ENCODE data around the gene ENTHD1.

DNA sequence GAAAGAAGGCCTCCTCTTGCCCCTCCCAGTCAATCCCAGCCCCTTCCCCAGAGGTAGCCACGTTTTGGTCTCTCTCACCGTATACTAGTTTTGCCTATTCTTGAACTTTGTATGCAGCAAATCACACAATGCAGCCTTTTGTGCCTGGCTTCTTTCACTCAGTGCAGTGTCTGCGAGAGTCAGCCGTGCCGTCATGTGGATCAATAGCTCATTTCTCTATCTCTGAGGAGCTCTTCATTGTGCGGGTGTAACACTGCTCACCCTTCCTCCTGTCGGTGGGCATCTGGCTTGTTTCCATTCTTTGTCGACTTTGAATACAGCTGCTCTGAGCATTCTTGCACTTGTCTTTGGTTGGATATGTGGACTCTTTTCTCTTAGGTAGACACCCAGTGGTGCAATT, 176.5 kb downstream of the ENTHD1 start:
- TF ChIP-seq POLR2A (IDR thresholded peaks at IDR 0.05; ENCODE audit: low read depth) (no peak), POLR2AphosphoS5 (IDR thresholded peaks at IDR 0.05) (no peak)
- TF ChIP-seq, protein P1, sequence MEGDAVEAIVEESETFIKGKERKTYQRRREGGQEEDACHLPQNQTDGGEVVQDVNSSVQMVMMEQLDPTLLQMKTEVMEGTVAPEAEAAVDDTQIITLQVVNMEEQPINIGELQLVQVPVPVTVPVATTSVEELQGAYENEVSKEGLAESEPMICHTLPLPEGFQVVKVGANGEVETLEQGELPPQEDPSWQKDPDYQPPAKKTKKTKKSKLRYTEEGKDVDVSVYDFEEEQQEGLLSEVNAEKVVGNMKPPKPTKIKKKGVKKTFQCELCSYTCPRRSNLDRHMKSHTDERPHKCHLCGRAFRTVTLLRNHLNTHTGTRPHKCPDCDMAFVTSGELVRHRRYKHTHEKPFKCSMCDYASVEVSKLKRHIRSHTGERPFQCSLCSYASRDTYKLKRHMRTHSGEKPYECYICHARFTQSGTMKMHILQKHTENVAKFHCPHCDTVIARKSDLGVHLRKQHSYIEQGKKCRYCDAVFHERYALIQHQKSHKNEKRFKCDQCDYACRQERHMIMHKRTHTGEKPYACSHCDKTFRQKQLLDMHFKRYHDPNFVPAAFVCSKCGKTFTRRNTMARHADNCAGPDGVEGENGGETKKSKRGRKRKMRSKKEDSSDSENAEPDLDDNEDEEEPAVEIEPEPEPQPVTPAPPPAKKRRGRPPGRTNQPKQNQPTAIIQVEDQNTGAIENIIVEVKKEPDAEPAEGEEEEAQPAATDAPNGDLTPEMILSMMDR (IDR thresholded peaks at IDR 0.05) = no peak

Data from esophagus muscularis mucosa (tissue), 3 donors.